Coronary artery (tissue), 2 donors: ENCODE measurements around the gene CHMP2B.
"Not testable (repeated sequence)": the region's sequence is repeated elsewhere in the genome, so short reads cannot be mapped to it uniquely, and the experiment has no call there.

ENCODE experiments used
- DNase-seq: peaks from one replicate; pipeline ENCODE4 v3.0.0-alpha.2; 2017; ENCODE audit warnings: low spot score
- H3K27ac ChIP-seq, 2 donors: fragments of 200-600 bp; sonication (generic); one replicate each; pipeline ENCODE4 v1.5.1; 2016 to 2019
- H3K4me3 ChIP-seq: fragments of 200-600 bp; sonication (generic); 2 replicates; pipeline ENCODE4 v1.5.1; 2016; ENCODE audit warnings: mild to moderate bottlenecking, moderate library complexity
- TF ChIP-seq, protein P1 (sequence below): fragments of 200-600 bp; sonication (generic); IDR thresholded peaks from one replicate; pipeline ENCODE4 v1.5.1; 2019; ENCODE audit warnings: antibody characterized with exemption

Gene CHMP2B

GRCh38 chr3:87270908-87271700, 44.0 kb downstream of the CHMP2B start:
- H3K27ac ChIP-seq: no peak overlapping the region
- no peak for DNase-seq
- no peak overlapping the region for H3K4me3 ChIP-seq
- TF ChIP-seq, protein P1, sequence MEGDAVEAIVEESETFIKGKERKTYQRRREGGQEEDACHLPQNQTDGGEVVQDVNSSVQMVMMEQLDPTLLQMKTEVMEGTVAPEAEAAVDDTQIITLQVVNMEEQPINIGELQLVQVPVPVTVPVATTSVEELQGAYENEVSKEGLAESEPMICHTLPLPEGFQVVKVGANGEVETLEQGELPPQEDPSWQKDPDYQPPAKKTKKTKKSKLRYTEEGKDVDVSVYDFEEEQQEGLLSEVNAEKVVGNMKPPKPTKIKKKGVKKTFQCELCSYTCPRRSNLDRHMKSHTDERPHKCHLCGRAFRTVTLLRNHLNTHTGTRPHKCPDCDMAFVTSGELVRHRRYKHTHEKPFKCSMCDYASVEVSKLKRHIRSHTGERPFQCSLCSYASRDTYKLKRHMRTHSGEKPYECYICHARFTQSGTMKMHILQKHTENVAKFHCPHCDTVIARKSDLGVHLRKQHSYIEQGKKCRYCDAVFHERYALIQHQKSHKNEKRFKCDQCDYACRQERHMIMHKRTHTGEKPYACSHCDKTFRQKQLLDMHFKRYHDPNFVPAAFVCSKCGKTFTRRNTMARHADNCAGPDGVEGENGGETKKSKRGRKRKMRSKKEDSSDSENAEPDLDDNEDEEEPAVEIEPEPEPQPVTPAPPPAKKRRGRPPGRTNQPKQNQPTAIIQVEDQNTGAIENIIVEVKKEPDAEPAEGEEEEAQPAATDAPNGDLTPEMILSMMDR: no peak

DNA sequence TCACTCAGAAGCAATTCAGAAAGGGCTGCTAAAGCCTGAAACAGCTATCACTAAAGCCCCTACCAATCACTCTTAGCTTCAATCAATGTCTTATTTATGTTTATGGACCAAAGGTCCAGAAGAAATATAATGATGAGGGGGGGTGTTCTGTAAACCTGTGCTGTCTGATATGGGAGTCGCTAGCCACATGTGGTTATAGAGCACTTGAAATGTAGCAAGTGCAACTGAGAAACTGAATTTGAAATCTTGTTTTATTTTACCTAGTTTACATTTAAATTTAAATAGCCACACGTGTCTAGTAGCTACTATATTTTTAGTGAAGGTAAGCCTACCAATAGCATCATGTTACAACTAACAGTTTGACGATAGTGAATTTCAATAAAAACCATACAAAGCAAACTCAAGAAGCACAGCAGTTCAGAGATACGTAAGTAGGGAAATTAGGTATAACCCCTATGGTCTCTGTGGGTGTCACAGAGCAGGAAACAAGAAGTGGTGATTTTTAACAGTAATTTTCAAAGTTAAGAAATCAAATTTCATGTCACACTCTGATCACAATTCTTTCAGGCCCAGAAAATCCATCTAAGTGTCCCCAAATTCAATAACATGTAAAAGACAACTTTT, 45.7 kb downstream of the CHMP2B start:
- TF ChIP-seq, protein P1: no peak
- H3K27ac ChIP-seq: no peak overlapping the region

DNA sequence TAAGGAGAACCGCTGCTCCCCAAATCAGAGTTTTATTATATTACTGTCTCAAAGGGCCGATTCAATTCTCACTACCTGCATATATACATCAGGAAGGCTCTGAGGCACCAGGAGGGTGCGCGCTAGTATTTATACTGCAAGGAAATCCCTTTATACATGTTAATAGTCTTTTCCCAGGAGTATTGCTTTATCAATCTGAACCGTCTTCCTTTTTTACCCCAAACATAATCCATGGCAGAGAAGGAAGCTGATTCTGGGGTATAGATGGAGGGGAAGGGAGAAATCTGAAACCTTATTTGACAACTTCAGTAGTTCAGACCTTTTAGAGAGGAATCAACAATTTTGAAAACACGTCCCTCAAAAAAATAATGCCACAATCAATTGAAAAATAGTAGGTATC, 49.4 kb downstream of the CHMP2B start, which contains the start of gene POU1F1:
Gene POU1F1 (minus strand): TSS at position 101 of the 400 bp plus-strand sequence. CDS start 122 bp downstream, outside the sequence.
- H3K27ac ChIP-seq: no peak within 1 kb of the TSS
- TF ChIP-seq, protein P1: no peak
- no peak within 1 kb of the TSS for H3K4me3 ChIP-seq
- DNase-seq: no peak

More for the DNA sequence above, 45.7 kb downstream of the CHMP2B start:
- no peak for DNase-seq
- no peak overlapping the region for H3K4me3 ChIP-seq

DNA sequence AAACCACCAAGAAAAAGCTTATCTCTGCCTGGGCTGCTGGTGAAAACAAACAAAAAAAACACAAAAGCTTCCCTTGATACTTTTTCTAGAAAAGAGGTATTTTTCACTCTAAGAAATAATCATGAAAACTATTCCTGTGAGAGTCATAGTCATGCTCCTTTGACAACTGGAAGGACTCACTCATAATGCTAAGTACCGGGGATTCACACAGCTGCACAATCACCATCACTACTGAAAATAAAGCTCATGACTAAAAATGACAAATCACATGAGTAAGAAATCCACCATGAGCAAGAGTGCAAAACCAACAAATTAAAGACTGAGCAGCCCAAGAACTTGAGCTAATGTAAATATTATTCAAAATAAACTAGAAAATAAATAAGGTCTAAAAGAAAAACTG, 59.9 kb downstream of the CHMP2B start:
- TF ChIP-seq, protein P1: no peak
- no peak overlapping the region for H3K4me3 ChIP-seq
- H3K27ac ChIP-seq: no peak overlapping the region
- DNase-seq: no peak

- Histone ChIP-seq H3K27ac (no peak overlapping the region), H3K4me3 (no peak overlapping the region)
- TF ChIP-seq, protein P1: no peak
- no peak for DNase-seq
These were observed 61.3 kb downstream of the CHMP2B start for GRCh38 chr3:87288446-87288845.

DNA sequence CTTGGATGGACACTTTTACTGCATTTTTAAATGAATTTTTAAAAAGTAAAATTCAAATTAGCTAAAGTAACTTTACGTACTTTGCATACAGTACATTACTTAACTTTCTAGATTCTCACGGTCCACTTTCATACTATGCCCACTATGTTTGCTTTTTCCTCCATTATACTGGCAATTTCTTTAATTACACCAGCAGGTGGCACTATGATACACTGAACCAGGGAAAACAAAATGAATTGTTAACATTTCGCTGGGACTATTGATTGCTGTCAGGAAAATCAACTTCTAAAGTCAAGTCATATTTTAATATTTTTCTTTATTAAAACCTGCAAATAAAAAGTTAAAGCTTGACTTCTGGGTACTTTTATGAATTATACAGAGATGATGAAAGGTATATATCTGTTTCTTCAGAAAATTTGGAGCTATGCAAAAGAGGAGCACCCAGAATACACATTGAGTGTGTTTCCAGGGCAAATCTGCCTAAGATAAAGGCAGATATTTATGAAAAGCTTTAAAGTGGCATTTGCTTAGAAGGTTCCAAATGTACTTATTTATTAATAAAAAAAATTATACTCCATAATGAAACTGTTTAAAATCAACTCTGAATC, 71.1 kb downstream of the CHMP2B start:
- DNase-seq: no peak
- no peak overlapping the region for H3K4me3 ChIP-seq
- H3K27ac ChIP-seq: no peak overlapping the region
- TF ChIP-seq, protein P1: peak; percentile 60

GRCh38 chr3:87305031-87305430, 77.9 kb downstream of the CHMP2B start:
- not testable (repeated sequence) for H3K4me3 ChIP-seq, DNase-seq, H3K27ac ChIP-seq
